ENCODE measurements around the gene STUB1. TPM values are rescaled to one million over a fixed set of nuclear protein-coding genes. Genes with fewer than 3 reads are reported as not detected.
A peak's percentile ranks its signal among the peaks of the same experiment; 100 is the strongest.

STUB1 gene
- total and polyA plus RNA-seq, 2 experiments from 2014 or later: 91.7 to 108 TPM

- H3K27ac ChIP-seq (ENCODE audit: low read depth): no peak overlapping the region
- peaks cover 6% of the 10 kb centered on the region for H3K27me3 Mint-ChIP-seq (ENCODE audit: insufficient read depth, low read depth, poor library complexity)
- no peaks in the 10 kb centered on the region for H3K9me3 Mint-ChIP-seq
- H3K9me2 ChIP-seq (ENCODE audit: insufficient read depth): no peaks in the 10 kb centered on the region
- H4K20me1 ChIP-seq (replicated peaks; ENCODE audit: insufficient read depth): no peaks in the 10 kb centered on the region; the same call in 1 of the 2 replicates
- H3K27me3 ChIP-seq (ENCODE audit: insufficient read depth): no peaks in the 10 kb centered on the region
- H3K27ac Mint-ChIP-seq: no peak overlapping the region
- ATAC-seq (no peak), DNase-seq (ENCODE audit: low spot score) (no peak)
- H2AFZ ChIP-seq: no peak overlapping the region
- peaks cover 5% of the 10 kb centered on the region; the same call in 1 of the 2 replicates for H3K4me1 ChIP-seq (ENCODE audit: insufficient read depth)
- H3F3A ChIP-seq (replicated peaks; ENCODE audit: low read depth): peaks cover 9% of the 10 kb centered on the region; the same call in 1 of the 2 replicates
- H3K4me3 Mint-ChIP-seq: peak overlapping the region; percentile 32; the same call in 1 of the 3 replicates
- H3K4me3 ChIP-seq: no peak overlapping the region
- H3K79me2 ChIP-seq (replicated peaks; ENCODE audit: insufficient read depth): peaks cover 17% of the 10 kb centered on the region; the same call in 1 of the 2 replicates
- H3K4me2 ChIP-seq: no peak overlapping the region
- peaks cover 5% of the 10 kb centered on the region; the same call in 2 of the 3 replicates for H3K4me1 Mint-ChIP-seq
- TF ChIP-seq NANOG (IDR thresholded peaks at IDR 0.05; ENCODE audit: borderline replicate concordance) (no peak), ETS1 (IDR thresholded peaks at IDR 0.05) (no peak), ZNF331 (CRISPR knock-in tag; IDR thresholded peaks at IDR 0.05; ENCODE audit: low read depth) (no peak), EZH2phosphoT487 (IDR thresholded peaks at IDR 0.05; ENCODE audit: unreplicated experiment) (no peak), EZH2 (IDR thresholded peaks at IDR 0.05; ENCODE audit: low read depth, unreplicated experiment) (no peak), STAT1 (IDR thresholded peaks at IDR 0.05; ENCODE audit: unreplicated experiment) (no peak)
- no peaks in the 10 kb centered on the region for H3K36me3 Mint-ChIP-seq (ENCODE audit: low read depth)
- no peaks in the 10 kb centered on the region for H3K36me3 ChIP-seq (ENCODE audit: insufficient read depth)
Measured at GRCh38 chr16:644556-644955, 35.7 kb upstream of the STUB1 start.

- Histone ChIP-seq H3F3A (replicated peaks; ENCODE audit: low read depth) (peaks cover 9% of the 10 kb centered on the region; the same call in 1 of the 2 replicates), H3K27ac (ENCODE audit: low read depth) (no peak overlapping the region), H4K20me1 (replicated peaks; ENCODE audit: insufficient read depth) (no peaks in the 10 kb centered on the region; the same call in 1 of the 2 replicates), H3K27me3 (ENCODE audit: insufficient read depth) (no peaks in the 10 kb centered on the region), H2AFZ (no peak overlapping the region), H3K9me2 (ENCODE audit: insufficient read depth) (no peaks in the 10 kb centered on the region), H3K79me2 (replicated peaks; ENCODE audit: insufficient read depth) (peaks cover 17% of the 10 kb centered on the region; the same call in 1 of the 2 replicates), H3K4me2 (no peak overlapping the region), H3K36me3 (ENCODE audit: insufficient read depth) (no peaks in the 10 kb centered on the region), H3K4me3 (no peak overlapping the region), H3K4me1 (ENCODE audit: insufficient read depth) (peaks cover 5% of the 10 kb centered on the region; the same call in 1 of the 2 replicates)
- H3K4me3 Mint-ChIP-seq: no peak overlapping the region
- no peak overlapping the region for H3K27ac Mint-ChIP-seq
- TF ChIP-seq POLR2AphosphoS5 (IDR thresholded peaks at IDR 0.05; ENCODE audit: low read depth) (peak; percentile 13; the same call in 1 of the 2 replicates), ZNF462 (CRISPR knock-in tag; IDR thresholded peaks at IDR 0.05) (no peak), ZNF114 (CRISPR knock-in tag; IDR thresholded peaks at IDR 0.05) (no peak), CREB1 (CRISPR knock-in tag; IDR thresholded peaks at IDR 0.05; ENCODE audit: low read depth) (no peak)
- peaks cover 8% of the 10 kb centered on the region for H3K27me3 Mint-ChIP-seq (ENCODE audit: insufficient read depth, low read depth, poor library complexity)
- peaks cover 3% of the 10 kb centered on the region; the same call in 2 of the 3 replicates for H3K4me1 Mint-ChIP-seq
- ATAC-seq (no peak), DNase-seq (ENCODE audit: low spot score) (peak; percentile 65)
- H3K36me3 Mint-ChIP-seq (ENCODE audit: low read depth): no peaks in the 10 kb centered on the region
- H3K9me3 Mint-ChIP-seq: no peaks in the 10 kb centered on the region
Measured at GRCh38 chr16:645852-646678, 34.1 kb upstream of the STUB1 start.

Measured in GM23338 (cell line).